Prostate gland (tissue), 2 donors: Measurements from ENCODE around the gene CDH22. TPM values are rescaled to one million over a fixed set of nuclear protein-coding genes. Genes with fewer than 3 reads are reported as not detected.

Experiments used
- DNase-seq: peaks from one replicate; pipeline ENCODE4 v3.0.0-alpha.2; 2019; ENCODE audit warnings: low spot score
- H3K27ac ChIP-seq, 2 donors: fragments of 200-600 bp; sonication (generic); 2 replicates each; pipeline ENCODE4 v1.5.1; 2017 to 2019
- H3K27me3 ChIP-seq: fragments of 200-600 bp; sonication (generic); replicated peaks from 2 replicates; pipeline ENCODE4 v1.5.1; 2019; ENCODE audit not compliant: insufficient read depth
- H3K36me3 ChIP-seq, 2 donors: fragments of 200-600 bp; sonication (generic); 1 replicate in 1 of 2; 2 replicates in 1 of 2; pipeline versions ENCODE4 v1.5.1 to v1.8.1; 2017 to 2019
- H3K4me1 ChIP-seq: fragments of 200-600 bp; sonication (generic); replicated peaks from 2 replicates; pipeline ENCODE4 v1.5.1; 2019
- H3K4me3 ChIP-seq, 2 donors: fragments of 200-600 bp; sonication (generic); 2 replicates each; pipeline ENCODE4 v1.5.1; 2017 to 2019
- H3K9me3 ChIP-seq: fragments of 200-600 bp; sonication (generic); 2 replicates; pipeline ENCODE4 v1.5.1; 2017
- POLR2A ChIP-seq: fragments of 450-650 bp; IDR thresholded peaks from one replicate; pipeline ENCODE4 v1.6.1; 2016; ENCODE audit warnings: antibody characterized with exemption, mild to moderate bottlenecking
- POLR2AphosphoS5 ChIP-seq: sonication (generic); formaldehyde crosslinking; IDR thresholded peaks from one replicate; pipeline ENCODE4 v1.6.1; 2017; ENCODE audit warnings: antibody characterized with exemption
- whole genome bisulfite sequencing: methylation state at CpG from one replicate; pipeline ENCODE4 v1.1.5; 2018; 5-methylcytosine and 5-hydroxymethylcytosine counted together
- intact Hi-C: fragments of 100-400 bp; cut with DNase I; formaldehyde crosslinking; loops from one replicate; pipeline ENCODE4 v1.14.2; 2022
- total RNA-seq, 2 donors: library from RNA; depleted of rRNA; stranded (reverse); fragments of >200 nt; gene quantifications; one replicate each; pipeline ENCODE4 v1.1.0, GENCODE V29; 2016
- TF ChIP-seq, protein P1 (sequence below), 4 experiments: fragments of 200-600 bp in 2 of 4; fragments of 450-650 bp in 2 of 4; sonication (generic) in 2 of 4; IDR thresholded peaks; 1 replicate in 3 of 4; 2 replicates in 1 of 4; pipeline ENCODE4 v1.5.1; 2016 to 2019; ENCODE audit warnings: antibody characterized with exemption in 4 of 4, mild to moderate bottlenecking in 2 of 4, moderate library complexity in 2 of 4

CDH22 gene
- total RNA-seq, 2 donors from 2014 or later, result 1.9 to 3.3 TPM

DNA sequence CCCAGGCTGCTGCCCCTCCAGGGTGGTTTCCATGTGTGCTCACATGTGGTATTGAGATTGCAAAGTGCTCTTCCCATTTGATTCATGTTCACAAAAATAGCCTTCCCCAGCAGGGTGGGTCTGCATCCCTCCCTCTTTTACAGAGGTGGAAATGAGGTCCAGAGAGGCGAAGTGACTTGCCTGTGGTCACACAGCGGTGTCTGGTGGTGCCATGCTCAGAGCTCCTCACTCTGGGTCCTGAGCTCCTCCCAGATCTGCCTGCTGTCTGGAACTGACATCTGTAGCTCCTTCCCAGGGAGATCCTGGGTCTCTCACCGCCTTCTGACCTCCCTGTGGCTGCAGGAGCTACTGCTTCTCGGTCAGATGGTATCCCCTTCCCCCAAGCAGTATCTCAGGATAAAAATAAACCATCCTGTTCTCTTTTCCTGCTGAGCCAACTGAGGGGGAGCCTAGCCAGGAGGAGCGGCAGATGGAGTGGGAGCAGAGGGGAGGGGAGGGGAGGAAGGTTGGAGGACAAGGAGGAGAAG, 178.3 kb downstream of the CDH22 start:
- no peak overlapping the region for H3K4me3 ChIP-seq
- WGBS, result 36% methylated on average over 5 of the region's 5 CpGs
- no peaks in the 10 kb centered on the region for H3K4me1 ChIP-seq
- no peak for TF ChIP-seq POLR2AphosphoS5
- TF ChIP-seq POLR2A, result no peak
- TF ChIP-seq, protein P1, sequence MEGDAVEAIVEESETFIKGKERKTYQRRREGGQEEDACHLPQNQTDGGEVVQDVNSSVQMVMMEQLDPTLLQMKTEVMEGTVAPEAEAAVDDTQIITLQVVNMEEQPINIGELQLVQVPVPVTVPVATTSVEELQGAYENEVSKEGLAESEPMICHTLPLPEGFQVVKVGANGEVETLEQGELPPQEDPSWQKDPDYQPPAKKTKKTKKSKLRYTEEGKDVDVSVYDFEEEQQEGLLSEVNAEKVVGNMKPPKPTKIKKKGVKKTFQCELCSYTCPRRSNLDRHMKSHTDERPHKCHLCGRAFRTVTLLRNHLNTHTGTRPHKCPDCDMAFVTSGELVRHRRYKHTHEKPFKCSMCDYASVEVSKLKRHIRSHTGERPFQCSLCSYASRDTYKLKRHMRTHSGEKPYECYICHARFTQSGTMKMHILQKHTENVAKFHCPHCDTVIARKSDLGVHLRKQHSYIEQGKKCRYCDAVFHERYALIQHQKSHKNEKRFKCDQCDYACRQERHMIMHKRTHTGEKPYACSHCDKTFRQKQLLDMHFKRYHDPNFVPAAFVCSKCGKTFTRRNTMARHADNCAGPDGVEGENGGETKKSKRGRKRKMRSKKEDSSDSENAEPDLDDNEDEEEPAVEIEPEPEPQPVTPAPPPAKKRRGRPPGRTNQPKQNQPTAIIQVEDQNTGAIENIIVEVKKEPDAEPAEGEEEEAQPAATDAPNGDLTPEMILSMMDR (IDR thresholded peaks at IDR 0.05), result no peak
- intact Hi-C loops, result loop anchor here (5.0 kb wide), 1 partner anchor 217 kb away; no protein-coding TSS in a partner anchor
- peaks cover 4% of the 10 kb centered on the region for H3K27me3 ChIP-seq
- no peaks in the 10 kb centered on the region for H3K36me3 ChIP-seq
- no peak overlapping the region for H3K27ac ChIP-seq
- H3K9me3 ChIP-seq, result no peaks in the 10 kb centered on the region
- no peak for DNase-seq

DNA sequence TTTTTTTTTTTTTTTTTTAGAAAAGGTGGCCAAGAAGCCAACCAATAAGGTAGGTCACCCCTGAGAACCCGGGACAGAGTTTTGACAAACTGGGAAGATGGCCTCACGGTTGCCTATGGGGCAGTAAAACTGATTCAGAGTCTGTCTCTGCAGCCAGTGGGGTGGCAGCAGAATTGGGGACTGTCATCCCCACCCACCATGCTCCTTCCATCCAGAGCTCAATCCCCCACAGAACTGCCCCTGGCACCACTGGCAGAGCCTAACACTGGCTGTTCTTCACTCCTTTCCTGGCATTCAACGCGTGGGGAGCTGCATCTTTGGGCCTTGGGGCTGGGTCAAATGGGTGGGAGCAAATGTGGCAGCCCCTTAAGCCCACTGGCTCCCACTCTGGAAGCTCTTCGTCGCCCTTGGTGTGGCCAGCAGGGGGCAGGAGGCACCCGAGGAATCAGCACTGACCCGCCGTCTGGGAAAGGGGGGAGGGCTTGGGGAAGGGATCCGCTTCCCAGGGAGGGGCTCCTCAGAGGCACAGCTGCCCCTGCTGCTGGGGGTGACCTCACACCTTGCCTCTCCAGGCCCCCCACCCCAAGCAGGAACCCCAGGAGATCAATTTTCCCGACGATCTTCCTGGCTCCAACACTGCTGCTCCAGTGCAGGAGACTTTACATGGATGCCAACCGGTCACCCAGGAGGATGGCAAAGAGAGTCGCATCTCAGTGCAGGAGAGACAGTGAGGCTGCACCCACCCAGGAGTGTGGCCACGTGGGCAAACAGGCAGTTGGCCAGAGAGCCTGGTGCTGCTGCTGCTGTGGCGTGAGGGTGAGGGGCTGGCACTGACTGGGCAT, 179.8 kb downstream of the CDH22 start:
- H3K4me1 ChIP-seq, result no peaks in the 10 kb centered on the region
- 33% methylated on average over 12 of the region's 16 CpGs for WGBS
- H3K27ac ChIP-seq, result no peak overlapping the region
- no peaks in the 10 kb centered on the region for H3K36me3 ChIP-seq
- H3K9me3 ChIP-seq, result no peaks in the 10 kb centered on the region
- TF ChIP-seq, protein P1 (IDR thresholded peaks at IDR 0.05), result peak; percentile 35 to 58 (median 44)
- no peak for TF ChIP-seq POLR2AphosphoS5
- no peak for TF ChIP-seq POLR2A
- H3K4me3 ChIP-seq, result no peak overlapping the region
- no peak for DNase-seq
- intact Hi-C loops, result no loop called here
- peaks cover 4% of the 10 kb centered on the region for H3K27me3 ChIP-seq

DNA sequence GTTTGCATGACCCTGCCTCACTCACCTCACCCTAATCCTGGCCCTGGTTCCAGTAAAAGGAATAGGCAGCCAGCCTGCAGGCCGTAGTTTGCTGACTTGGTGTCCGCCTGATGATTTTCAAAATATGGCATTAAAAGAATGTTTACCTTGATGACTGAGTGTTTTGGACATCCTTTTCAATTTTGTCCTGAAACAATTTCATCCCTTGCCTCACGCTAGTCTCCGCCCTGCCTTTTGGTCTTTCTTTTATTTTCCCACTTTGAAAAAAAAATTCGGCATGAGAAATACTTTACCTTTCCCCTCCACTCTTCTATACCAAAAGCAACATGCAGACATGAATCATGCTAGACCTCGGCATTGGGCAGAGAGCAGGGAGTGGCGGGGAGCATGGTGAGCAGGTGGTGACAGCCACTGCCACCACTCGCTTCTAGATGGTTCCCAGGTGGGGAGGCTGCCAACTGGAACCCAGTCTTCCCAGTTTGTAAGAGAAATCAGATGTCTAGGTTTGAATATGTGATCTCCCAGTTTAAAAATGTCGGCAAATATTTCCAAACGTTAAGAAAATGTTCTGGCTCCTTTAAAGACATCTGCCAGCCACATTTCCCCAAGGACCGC, 180.8 kb downstream of the CDH22 start:
- H3K4me1 ChIP-seq, result no peaks in the 10 kb centered on the region
- no peaks in the 10 kb centered on the region for H3K9me3 ChIP-seq
- H3K36me3 ChIP-seq, result peaks cover 4 to 5% of the 10 kb centered on the region in 2 donors
- H3K27ac ChIP-seq, result no peak overlapping the region
- H3K27me3 ChIP-seq, result peaks cover 4% of the 10 kb centered on the region
- intact Hi-C loops, result no loop called here
- H3K4me3 ChIP-seq, result no peak overlapping the region
- DNase-seq, result no peak
- TF ChIP-seq, protein P1 (IDR thresholded peaks at IDR 0.05), result no peak
- no peak for TF ChIP-seq POLR2AphosphoS5
- TF ChIP-seq POLR2A, result no peak
- 84% methylated on average over 11 of the region's 11 CpGs for WGBS

DNA sequence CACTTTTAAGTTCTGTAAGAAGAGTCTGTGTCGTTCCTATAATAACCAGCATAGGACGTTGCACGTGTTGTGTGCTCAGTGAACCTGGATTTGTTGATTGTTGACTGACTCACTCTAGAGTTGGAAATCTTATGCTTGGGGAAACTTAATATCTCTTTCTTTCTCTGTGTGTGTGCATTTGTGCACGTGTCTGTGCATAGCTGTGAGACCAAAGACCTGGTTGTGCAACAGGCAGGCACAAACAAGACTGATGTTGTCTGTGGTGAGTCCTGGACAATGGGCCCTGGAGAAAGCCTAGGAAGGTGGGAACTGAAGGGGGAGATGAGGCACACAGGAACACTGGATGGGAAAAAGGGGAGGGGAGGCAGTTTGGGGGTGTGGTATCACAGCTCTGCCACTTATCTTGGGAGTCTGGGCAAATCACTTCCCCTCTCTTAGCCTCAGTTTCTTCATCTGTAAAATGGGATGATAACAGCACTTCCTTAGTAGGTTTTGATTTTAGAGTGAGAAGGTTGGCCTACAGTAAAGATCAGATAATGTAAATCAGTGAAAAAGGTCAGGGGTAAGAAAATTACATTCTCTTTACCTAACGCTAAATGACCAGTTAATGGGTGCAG, 181.8 kb downstream of the CDH22 start:
- intact Hi-C loops, result no loop called here

More for the DNA sequence above, 181.8 kb downstream of the CDH22 start:
- Histone ChIP-seq H3K4me1 (no peaks in the 10 kb centered on the region), H3K9me3 (no peaks in the 10 kb centered on the region), H3K36me3 (peaks cover 4 to 5% of the 10 kb centered on the region in 2 donors), H3K4me3 (no peak overlapping the region), H3K27ac (no peak overlapping the region), H3K27me3 (peaks cover 4% of the 10 kb centered on the region)
- TF ChIP-seq POLR2AphosphoS5 (no peak), POLR2A (no peak)
- TF ChIP-seq, protein P1 (IDR thresholded peaks at IDR 0.05), result no peak
- DNase-seq, result no peak
- WGBS, result 59% methylated on average over 5 of the region's 5 CpGs

Other genes starting within 250 kb of the CDH22 start
- 10 to 100 TPM; 41.0 to 50.6 TPM for gene NCOA5, start 218.5 kb downstream of the CDH22 start, total RNA-seq
- gene CD40, start 190.2 kb downstream of the CDH22 start, total RNA-seq, result 10 to 100 TPM; 16.9 to 27.1 TPM
- gene ELMO2, start 98.1 kb upstream of the CDH22 start, total RNA-seq, result 100 to 1,000 TPM in 1 of 2 donors, 10 to 100 TPM in 1; 47.7 to 117 TPM
- 10 to 100 TPM in 1 of 2 donors, 1 to 10 TPM in 1; 7.8 to 23.3 TPM for gene ZNF334, start 205.1 kb upstream of the CDH22 start, total RNA-seq
- gene OCSTAMP, start 242.2 kb upstream of the CDH22 start, total RNA-seq, result not detected